HL-60 (cell line): ENCODE measurements around the gene KBTBD8.

Experiments used
- CTCF ChIP-seq: IDR thresholded peaks from one replicate; pipeline ENCODE4 v1.5.1; 2011; ENCODE audit warnings: low read length, control low read depth, inconsistent platforms; ENCODE audit not compliant: insufficient read depth
- GABPA ChIP-seq: IDR thresholded peaks from 2 replicates; pipeline ENCODE4 v1.6.1; 2012; ENCODE audit warnings: low read depth
- POLR2AphosphoS5 ChIP-seq: IDR thresholded peaks from 2 replicates; pipeline ENCODE4 v1.6.1; 2012; ENCODE audit warnings: low read depth
- REST ChIP-seq: IDR thresholded peaks from 2 replicates; pipeline ENCODE4 v1.6.1; 2012; ENCODE audit warnings: low read depth; ENCODE audit not compliant: insufficient replicate concordance
- SPI1 ChIP-seq: IDR thresholded peaks from 2 replicates; pipeline ENCODE4 v1.6.1; 2012; ENCODE audit warnings: low read depth, mild to moderate bottlenecking, borderline replicate concordance

- no peak for TF ChIP-seq CTCF
- TF ChIP-seq POLR2AphosphoS5: no peak
- TF ChIP-seq REST: no peak
- no peak for TF ChIP-seq SPI1
- TF ChIP-seq GABPA: no peak
Observed at GRCh38 chr3:66983101-66983500, 15.0 kb upstream of the KBTBD8 start.
